Thyroid gland (tissue), 4 donors: ENCODE results near the gene SORT1.

Source experiments
- CTCF ChIP-seq, 6 experiments: fragments of 200-600 bp in 3 of 6; fragments of 450-650 bp in 3 of 6; sonication (generic) in 3 of 6; IDR thresholded peaks; one replicate each; pipeline ENCODE4 v1.5.1; 2016 to 2019; ENCODE audit warnings: antibody characterized with exemption in 6 of 6, mild to moderate bottlenecking in 2 of 6, inconsistent platforms in 1 of 6, moderate library complexity in 1 of 6
- POLR2A ChIP-seq, 2 donors: fragments of 450-650 bp; IDR thresholded peaks; one replicate each; pipeline ENCODE4 v1.6.1; 2017; ENCODE audit warnings: antibody characterized with exemption in 2 of 2, mild to moderate bottlenecking in 2 of 2, moderate library complexity in 1 of 2

DNA sequence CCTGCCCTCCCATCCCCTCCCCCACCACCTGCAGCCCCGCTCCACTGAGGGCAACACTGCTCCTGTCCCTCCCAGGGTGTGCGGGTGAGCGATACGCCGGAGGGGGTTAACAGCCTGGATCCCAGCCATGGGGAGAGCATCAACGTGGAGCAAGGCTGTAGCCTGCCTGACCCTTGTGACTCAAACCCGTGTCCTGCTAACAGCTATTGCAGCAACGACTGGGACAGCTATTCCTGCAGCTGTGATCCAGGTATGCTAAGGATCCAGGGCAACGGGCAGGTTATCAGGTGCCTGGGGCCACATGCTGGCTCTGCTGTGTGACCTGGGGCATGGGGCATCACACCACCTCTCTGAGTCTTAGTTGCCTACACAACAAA, 133.4 kb downstream of the SORT1 start:
- TF ChIP-seq CTCF (IDR thresholded peaks at IDR 0.05), result no peak
- no peak for TF ChIP-seq POLR2A (IDR thresholded peaks at IDR 0.05)
